Ascending aorta (tissue), 2 donors: ENCODE measurements around the gene MDM2. TPM values are rescaled to one million over a fixed set of nuclear protein-coding genes. Genes with fewer than 3 reads are reported as not detected.

ENCODE experiments used
- DNase-seq, 2 donors: peaks; one replicate each; pipeline ENCODE4 v3.0.0-alpha.2; 2019; ENCODE audit warnings: low spot score in 2 of 2
- H3K27ac ChIP-seq, 2 donors: fragments of 200-600 bp; sonication (generic); one replicate each; pipeline ENCODE4 v1.5.1; 2016 to 2017; ENCODE audit warnings: mild to moderate bottlenecking in 1 of 2
- H3K27me3 ChIP-seq: fragments of 200-600 bp; sonication (generic); one replicate; pipeline ENCODE4 v1.5.1; 2017
- H3K36me3 ChIP-seq, 2 donors: fragments of 200-600 bp; sonication (generic); one replicate each; pipeline ENCODE4 v1.5.1; 2016
- H3K4me1 ChIP-seq, 2 donors: fragments of 200-600 bp; sonication (generic); one replicate each; pipeline ENCODE4 v1.5.1; 2016 to 2017; ENCODE audit warnings: mild to moderate bottlenecking in 1 of 2
- H3K4me3 ChIP-seq, 2 donors: fragments of 200-600 bp; sonication (generic); one replicate each; pipeline ENCODE4 v1.5.1; 2016 to 2017; ENCODE audit warnings: mild to moderate bottlenecking in 1 of 2
- H3K9me3 ChIP-seq, 2 donors: fragments of 200-600 bp; sonication (generic); one replicate each; pipeline ENCODE4 v1.5.1; 2016
- intact Hi-C: fragments of 100-400 bp; cut with DNase I; formaldehyde crosslinking; loops from one replicate; pipeline ENCODE4 v1.15.1; 2023
- total RNA-seq: library from RNA; depleted of rRNA; stranded (reverse); fragments of >200 nt; gene quantifications from one replicate; pipeline ENCODE4 v1.1.0, GENCODE V29; 2016
- TF ChIP-seq, protein P1 (sequence below), 3 experiments: fragments of 200-600 bp in 2 of 3; fragments of 450-650 bp in 1 of 3; sonication (generic) in 2 of 3; IDR thresholded peaks; one replicate each; pipeline ENCODE4 v1.5.1; 2016 to 2019; ENCODE audit warnings: antibody characterized with exemption in 3 of 3, mild to moderate bottlenecking in 1 of 3, moderate library complexity in 1 of 3

The MDM2 gene
- total RNA-seq, 1 donor from 2014 or later = 24.2 TPM

DNA sequence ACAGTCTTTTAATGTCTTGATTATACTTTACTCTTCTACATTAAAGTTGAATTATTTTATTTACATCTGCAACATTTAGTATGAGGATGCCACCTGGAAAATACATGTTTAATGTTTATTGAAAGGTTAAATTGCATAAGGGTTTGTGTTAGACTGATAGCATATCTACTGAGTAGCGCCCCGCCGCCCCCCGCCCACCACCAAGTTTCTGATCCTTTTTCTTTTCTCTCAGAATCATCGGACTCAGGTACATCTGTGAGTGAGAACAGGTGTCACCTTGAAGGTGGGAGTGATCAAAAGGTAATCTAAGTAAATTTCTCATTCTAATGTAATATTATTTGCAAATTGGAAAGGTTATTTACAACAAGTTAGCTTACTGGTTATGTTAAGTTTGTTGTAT, 16.2 kb downstream of the MDM2 start:
- intact Hi-C loops = no loop called here
- no peaks in the 10 kb centered on the region for H3K9me3 ChIP-seq
- no peak for DNase-seq
- no peaks in the 10 kb centered on the region for H3K4me1 ChIP-seq
- peaks cover 78 to 94% of the 10 kb centered on the region in 2 donors for H3K36me3 ChIP-seq
- H3K27me3 ChIP-seq = no peaks in the 10 kb centered on the region
- TF ChIP-seq, protein P1, sequence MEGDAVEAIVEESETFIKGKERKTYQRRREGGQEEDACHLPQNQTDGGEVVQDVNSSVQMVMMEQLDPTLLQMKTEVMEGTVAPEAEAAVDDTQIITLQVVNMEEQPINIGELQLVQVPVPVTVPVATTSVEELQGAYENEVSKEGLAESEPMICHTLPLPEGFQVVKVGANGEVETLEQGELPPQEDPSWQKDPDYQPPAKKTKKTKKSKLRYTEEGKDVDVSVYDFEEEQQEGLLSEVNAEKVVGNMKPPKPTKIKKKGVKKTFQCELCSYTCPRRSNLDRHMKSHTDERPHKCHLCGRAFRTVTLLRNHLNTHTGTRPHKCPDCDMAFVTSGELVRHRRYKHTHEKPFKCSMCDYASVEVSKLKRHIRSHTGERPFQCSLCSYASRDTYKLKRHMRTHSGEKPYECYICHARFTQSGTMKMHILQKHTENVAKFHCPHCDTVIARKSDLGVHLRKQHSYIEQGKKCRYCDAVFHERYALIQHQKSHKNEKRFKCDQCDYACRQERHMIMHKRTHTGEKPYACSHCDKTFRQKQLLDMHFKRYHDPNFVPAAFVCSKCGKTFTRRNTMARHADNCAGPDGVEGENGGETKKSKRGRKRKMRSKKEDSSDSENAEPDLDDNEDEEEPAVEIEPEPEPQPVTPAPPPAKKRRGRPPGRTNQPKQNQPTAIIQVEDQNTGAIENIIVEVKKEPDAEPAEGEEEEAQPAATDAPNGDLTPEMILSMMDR (IDR thresholded peaks at IDR 0.05) = no peak
- H3K4me3 ChIP-seq = no peak overlapping the region
- H3K27ac ChIP-seq = no peak overlapping the region

- H3K9me3 ChIP-seq = no peaks in the 10 kb centered on the region
- TF ChIP-seq, protein P1 (IDR thresholded peaks at IDR 0.05) = no peak
- no peaks in the 10 kb centered on the region for H3K4me1 ChIP-seq
- no peak for DNase-seq
- H3K36me3 ChIP-seq = peaks cover 78 to 93% of the 10 kb centered on the region in 2 donors
- H3K27me3 ChIP-seq = no peaks in the 10 kb centered on the region
- no peak overlapping the region for H3K27ac ChIP-seq
- no peak overlapping the region for H3K4me3 ChIP-seq
- intact Hi-C loops = no loop called here
Observed at GRCh38 chr12:68824597-68825250, 16.7 kb downstream of the MDM2 start.

DNA sequence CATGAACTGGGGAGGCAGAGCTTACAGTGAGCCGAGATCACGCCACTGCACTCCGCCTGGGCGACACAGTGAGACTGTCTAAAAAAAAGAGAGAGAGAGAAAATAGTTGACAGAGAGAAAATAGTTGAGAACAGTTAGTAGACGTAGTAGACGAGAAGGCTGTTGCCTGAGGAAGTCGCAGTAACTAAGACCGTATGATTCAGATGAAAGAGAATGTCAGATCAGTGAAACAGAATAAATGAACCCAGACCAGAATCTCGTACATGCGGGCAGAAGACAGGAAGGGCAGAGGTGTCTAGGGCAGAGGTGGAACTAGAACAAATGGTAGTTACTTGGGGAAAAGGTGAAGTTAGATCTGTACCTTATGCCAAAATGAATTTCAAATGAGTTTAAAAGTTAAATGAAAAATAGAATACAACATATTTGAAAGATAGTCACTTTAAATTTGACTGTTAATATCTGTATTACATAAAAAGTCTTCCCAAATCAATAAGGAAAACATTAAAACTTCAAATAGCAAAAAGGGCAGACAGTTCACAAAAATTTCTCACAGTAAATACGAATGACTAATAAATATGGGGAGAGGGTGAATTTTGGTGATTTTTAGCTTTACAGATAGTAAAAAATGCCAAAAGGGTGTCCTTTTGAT, 17.7 kb downstream of the MDM2 start:
- no peaks in the 10 kb centered on the region for H3K27me3 ChIP-seq
- no peak overlapping the region for H3K4me3 ChIP-seq
- H3K36me3 ChIP-seq = peaks cover 82 to 97% of the 10 kb centered on the region in 2 donors
- no peak overlapping the region for H3K27ac ChIP-seq
- no peak for DNase-seq
- intact Hi-C loops = no loop called here
- no peaks in the 10 kb centered on the region for H3K9me3 ChIP-seq
- H3K4me1 ChIP-seq = no peaks in the 10 kb centered on the region
- TF ChIP-seq, protein P1 (IDR thresholded peaks at IDR 0.05) = no peak

- H3K4me3 ChIP-seq = no peak overlapping the region
- H3K9me3 ChIP-seq = no peaks in the 10 kb centered on the region
- H3K4me1 ChIP-seq = no peaks in the 10 kb centered on the region
- peak overlapping the region in 1 of 2 donors; percentile 29 for H3K27ac ChIP-seq
- H3K27me3 ChIP-seq = no peaks in the 10 kb centered on the region
- intact Hi-C loops = no loop called here
- TF ChIP-seq, protein P1 (IDR thresholded peaks at IDR 0.05) = no peak
- H3K36me3 ChIP-seq = peaks cover 88 to 92% of the 10 kb centered on the region in 2 donors
- DNase-seq = no peak
Observed at GRCh38 chr12:68827895-68828671, 20.1 kb downstream of the MDM2 start.

DNA sequence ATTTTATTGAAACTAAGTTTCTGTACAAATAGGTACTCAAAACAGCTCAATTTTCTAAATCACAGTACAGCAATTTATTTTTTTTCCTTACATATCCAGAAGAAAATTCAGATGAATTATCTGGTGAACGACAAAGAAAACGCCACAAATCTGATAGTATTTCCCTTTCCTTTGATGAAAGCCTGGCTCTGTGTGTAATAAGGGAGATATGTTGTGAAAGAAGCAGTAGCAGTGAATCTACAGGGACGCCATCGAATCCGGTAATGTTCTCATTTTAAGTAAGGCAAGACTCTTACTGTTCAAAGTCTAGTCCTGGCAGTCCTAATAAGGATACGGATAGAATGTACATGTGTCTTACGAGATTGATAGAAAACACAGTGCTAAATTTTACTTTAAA, 20.7 kb downstream of the MDM2 start:
- Histone ChIP-seq H3K27ac (no peak overlapping the region), H3K4me3 (no peak overlapping the region), H3K4me1 (no peaks in the 10 kb centered on the region), H3K36me3 (peaks cover 89 to 91% of the 10 kb centered on the region in 2 donors), H3K9me3 (no peaks in the 10 kb centered on the region), H3K27me3 (no peaks in the 10 kb centered on the region)
- intact Hi-C loops = no loop called here
- TF ChIP-seq, protein P1 (IDR thresholded peaks at IDR 0.05) = no peak
- DNase-seq = no peak
